Thyroid gland (tissue), 4 donors: ENCODE results near the gene LDLR. TPM values are rescaled to one million over a fixed set of nuclear protein-coding genes. Genes with fewer than 3 reads are reported as not detected.
"Not testable (repeated sequence)": the region's sequence is repeated elsewhere in the genome, so short reads cannot be mapped to it uniquely, and the experiment has no call there.

Source experiments
- DNase-seq, 2 donors: peaks; one replicate each; pipeline ENCODE4 v3.0.0-alpha.2; 2019
- H3K27ac ChIP-seq, 3 donors: fragments of 200-600 bp; sonication (generic); 1 replicate in 2 of 3; 2 replicates in 1 of 3; pipeline ENCODE4 v1.5.1; 2016 to 2019; ENCODE audit warnings: mild to moderate bottlenecking in 1 of 3, moderate library complexity in 1 of 3
- H3K27me3 ChIP-seq: fragments of 200-600 bp; sonication (generic); one replicate; pipeline ENCODE4 v1.5.1; 2019
- H3K36me3 ChIP-seq, 2 donors: fragments of 200-600 bp; sonication (generic); one replicate each; pipeline ENCODE4 v1.5.1; 2016 to 2019
- H3K4me1 ChIP-seq, 2 donors: fragments of 200-600 bp; sonication (generic); one replicate each; pipeline ENCODE4 v1.5.1; 2017 to 2019
- H3K4me3 ChIP-seq, 3 donors: fragments of 200-600 bp; sonication (generic); replicated peaks in 1 of 3; 1 replicate in 2 of 3; 2 replicates in 1 of 3; pipeline ENCODE4 v1.5.1; 2016; ENCODE audit warnings: mild to moderate bottlenecking in 1 of 3
- H3K9me3 ChIP-seq: fragments of 200-600 bp; sonication (generic); one replicate; pipeline ENCODE4 v1.5.1; 2017
- POLR2A ChIP-seq, 2 donors: fragments of 450-650 bp; IDR thresholded peaks; one replicate each; pipeline ENCODE4 v1.6.1; 2017; ENCODE audit warnings: antibody characterized with exemption in 2 of 2, mild to moderate bottlenecking in 2 of 2, moderate library complexity in 1 of 2
- WGBS, 2 donors: methylation state at CpG; one replicate each; pipeline ENCODE4 v1.1.5; 2017; 5-methylcytosine and 5-hydroxymethylcytosine counted together
- intact Hi-C: fragments of 100-400 bp; cut with DNase I; formaldehyde crosslinking; loops from one replicate; pipeline ENCODE4 v1.15.1; 2023
- total RNA-seq, 4 donors: library from RNA; depleted of rRNA; stranded (reverse); fragments of >200 nt; gene quantifications; one replicate each; pipeline ENCODE4 v1.2.3, GENCODE V29; 2016
- TF ChIP-seq, protein P1 (sequence below), 6 experiments: fragments of 200-600 bp in 3 of 6; fragments of 450-650 bp in 3 of 6; sonication (generic) in 3 of 6; IDR thresholded peaks; one replicate each; pipeline ENCODE4 v1.5.1; 2016 to 2019; ENCODE audit warnings: antibody characterized with exemption in 6 of 6, mild to moderate bottlenecking in 2 of 6, inconsistent platforms in 1 of 6, moderate library complexity in 1 of 6

Gene LDLR
- total RNA-seq, 4 donors from 2014 or later, result 8.7 to 39.1 (median 20.3) TPM

DNA sequence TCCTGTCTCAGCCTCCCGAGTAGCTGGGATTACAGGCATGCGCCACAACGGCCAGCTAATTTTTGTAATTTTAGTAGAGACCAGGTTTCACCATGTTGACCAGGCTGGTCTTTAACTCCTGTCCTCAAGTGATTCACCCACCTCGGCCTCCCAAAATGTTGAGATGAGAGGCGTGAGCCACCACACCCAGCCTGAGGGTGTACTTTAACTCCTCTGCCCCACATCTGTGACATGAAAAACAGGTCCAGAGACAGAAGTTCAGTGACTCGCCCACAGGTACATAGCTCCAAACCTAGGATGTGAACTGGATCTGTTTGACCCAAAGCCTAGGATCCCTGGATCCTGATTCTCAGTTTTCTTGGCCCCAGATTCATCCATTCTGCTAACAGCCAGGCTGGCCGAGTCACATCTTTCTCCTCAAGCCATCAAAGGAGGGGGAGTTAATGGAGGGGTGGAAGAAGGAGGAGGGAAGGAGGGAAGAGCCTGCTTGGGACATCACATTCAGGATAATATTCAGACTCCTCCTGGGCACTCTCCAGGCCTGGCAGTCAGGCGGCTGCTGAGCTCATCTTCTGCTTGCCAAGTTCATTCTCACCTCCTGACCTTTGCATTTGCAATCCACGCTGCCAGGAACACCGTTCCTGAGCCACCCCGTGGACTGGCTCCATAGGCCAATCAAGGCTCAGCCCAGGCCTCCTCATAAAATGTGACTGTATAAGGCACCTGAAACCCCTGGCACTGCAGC is 63.2 kb downstream of the LDLR start:
- Histone ChIP-seq H3K9me3 (no peaks in the 10 kb centered on the region), H3K36me3 (no peaks in the 10 kb centered on the region), H3K4me1 (peaks cover 13 to 23% of the 10 kb centered on the region in 2 donors), H3K4me3 (no peak overlapping the region), H3K27me3 (no peaks in the 10 kb centered on the region), H3K27ac (peak overlapping the region in 2 of 3 donors; percentile 50 to 55)
- intact Hi-C loops, result no loop called here
- peak in 1 of 2 donors; percentile 19 for DNase-seq
- 77 to 82% methylated on average over 11 of the region's 11 CpGs for WGBS, 2 donors
- TF ChIP-seq POLR2A (IDR thresholded peaks at IDR 0.05), result no peak
- TF ChIP-seq, protein P1, sequence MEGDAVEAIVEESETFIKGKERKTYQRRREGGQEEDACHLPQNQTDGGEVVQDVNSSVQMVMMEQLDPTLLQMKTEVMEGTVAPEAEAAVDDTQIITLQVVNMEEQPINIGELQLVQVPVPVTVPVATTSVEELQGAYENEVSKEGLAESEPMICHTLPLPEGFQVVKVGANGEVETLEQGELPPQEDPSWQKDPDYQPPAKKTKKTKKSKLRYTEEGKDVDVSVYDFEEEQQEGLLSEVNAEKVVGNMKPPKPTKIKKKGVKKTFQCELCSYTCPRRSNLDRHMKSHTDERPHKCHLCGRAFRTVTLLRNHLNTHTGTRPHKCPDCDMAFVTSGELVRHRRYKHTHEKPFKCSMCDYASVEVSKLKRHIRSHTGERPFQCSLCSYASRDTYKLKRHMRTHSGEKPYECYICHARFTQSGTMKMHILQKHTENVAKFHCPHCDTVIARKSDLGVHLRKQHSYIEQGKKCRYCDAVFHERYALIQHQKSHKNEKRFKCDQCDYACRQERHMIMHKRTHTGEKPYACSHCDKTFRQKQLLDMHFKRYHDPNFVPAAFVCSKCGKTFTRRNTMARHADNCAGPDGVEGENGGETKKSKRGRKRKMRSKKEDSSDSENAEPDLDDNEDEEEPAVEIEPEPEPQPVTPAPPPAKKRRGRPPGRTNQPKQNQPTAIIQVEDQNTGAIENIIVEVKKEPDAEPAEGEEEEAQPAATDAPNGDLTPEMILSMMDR (IDR thresholded peaks at IDR 0.05), result no peak

DNA sequence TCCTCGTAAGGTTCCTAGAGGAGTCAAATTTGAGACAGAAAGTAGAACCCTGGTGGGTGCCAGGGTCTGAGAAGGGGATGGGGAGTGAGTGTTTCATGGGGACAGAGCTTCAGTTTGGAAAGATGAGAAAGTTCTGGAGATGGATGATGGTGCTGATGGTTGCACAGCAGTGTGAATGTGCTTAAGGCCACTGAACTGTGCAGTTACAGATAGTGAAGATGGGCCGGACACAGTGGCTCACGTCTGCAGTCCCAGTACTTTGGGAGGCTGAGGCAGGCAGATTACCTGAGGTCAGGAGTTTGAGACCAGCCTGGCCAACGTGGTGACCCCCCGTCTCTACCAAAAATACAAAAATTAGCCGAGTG is 65.4 kb downstream of the LDLR start:
- Histone ChIP-seq H3K36me3 (no peaks in the 10 kb centered on the region), H3K27me3 (no peaks in the 10 kb centered on the region), H3K9me3 (no peaks in the 10 kb centered on the region), H3K4me3 (no peak overlapping the region), H3K27ac (no peak overlapping the region), H3K4me1 (peaks cover 27 to 29% of the 10 kb centered on the region in 2 donors)
- no peak for DNase-seq
- intact Hi-C loops, result no loop called here
- no peak for TF ChIP-seq POLR2A (IDR thresholded peaks at IDR 0.05)
- WGBS, 2 donors, result 33 to 38% methylated on average over 3 to 6 of the region's 6 CpGs

- WGBS, 2 donors, result 0 to 3% methylated on average over 8 to 30 of the region's 50 CpGs
- intact Hi-C loops, result no loop called here
- Histone ChIP-seq H3K4me3 (peak within 1 kb of the TSS; percentile 19 to 40 (median 33)), H3K36me3 (no peaks in the 10 kb centered on the region), H3K4me1 (peaks cover 27 to 29% of the 10 kb centered on the region in 2 donors), H3K27ac (peak within 1 kb of the TSS; percentile 22 to 94 (median 83)), H3K9me3 (no peaks in the 10 kb centered on the region), H3K27me3 (no peaks in the 10 kb centered on the region)
- TF ChIP-seq POLR2A (IDR thresholded peaks at IDR 0.05), result peak in 1 of 2 donors; percentile 72
- TF ChIP-seq, protein P1 (IDR thresholded peaks at IDR 0.05), result no peak
- DNase-seq, result peak; percentile 95
These were observed 66.3 kb downstream of the LDLR start, which contains the start of gene SPC24 for GRCh38 chr19:11155373-11156120. Gene SPC24 (minus strand): TSS chr19:11155782. CDS start chr19:11155776, 6 bp downstream.

DNA sequence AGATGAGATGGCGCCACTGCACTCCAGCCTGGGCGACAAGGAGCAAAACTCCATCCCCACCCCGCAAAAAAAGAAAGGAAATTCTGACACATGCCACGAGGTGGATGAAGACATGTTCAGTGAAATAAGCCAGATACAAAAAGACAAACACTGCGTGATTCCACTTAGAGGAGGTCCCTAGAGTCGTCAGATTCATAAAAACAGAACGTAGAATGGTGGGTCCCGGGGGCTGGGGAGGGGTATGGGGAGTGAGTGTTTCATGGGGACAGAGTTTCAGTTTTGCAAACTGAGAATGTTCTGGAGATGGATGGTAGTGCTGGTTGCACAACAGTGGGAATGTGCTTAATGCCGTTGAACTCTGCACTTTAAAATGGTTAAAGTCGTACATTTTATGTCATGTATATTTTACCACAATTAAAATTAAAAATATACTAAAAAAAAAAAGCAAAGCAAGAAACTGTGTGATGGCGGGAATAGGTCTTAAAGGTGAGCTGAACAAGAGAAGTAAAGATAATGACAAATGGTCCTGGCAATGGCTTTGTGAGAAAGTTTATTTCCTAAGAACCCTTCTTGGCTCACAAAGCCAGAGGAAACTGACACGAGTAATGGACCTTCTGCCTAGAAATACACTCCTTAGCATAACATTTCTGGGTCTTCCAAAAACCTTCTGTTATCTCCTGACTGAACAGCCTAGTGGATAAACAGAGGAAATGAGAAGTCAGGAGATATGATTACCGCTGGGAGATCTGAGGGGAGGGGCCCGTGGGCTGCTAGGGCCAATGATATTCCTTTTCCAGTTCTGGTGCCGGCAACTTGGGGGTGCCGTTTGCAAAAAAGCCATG is 70.6 kb downstream of the LDLR start:
- H3K4me1 ChIP-seq, result peaks cover 27 to 31% of the 10 kb centered on the region in 2 donors
- TF ChIP-seq, protein P1 (IDR thresholded peaks at IDR 0.05), result no peak
- TF ChIP-seq POLR2A (IDR thresholded peaks at IDR 0.05), result no peak
- no peak for DNase-seq
- intact Hi-C loops, result no loop called here
- H3K27ac ChIP-seq, result peak overlapping the region; percentile 15 to 94 (median 44)
- 58 to 62% methylated on average over 16 of the region's 16 CpGs for WGBS, 2 donors
- H3K27me3 ChIP-seq, result no peaks in the 10 kb centered on the region
- no peaks in the 10 kb centered on the region for H3K36me3 ChIP-seq
- no peaks in the 10 kb centered on the region for H3K9me3 ChIP-seq
- no peak overlapping the region for H3K4me3 ChIP-seq

DNA sequence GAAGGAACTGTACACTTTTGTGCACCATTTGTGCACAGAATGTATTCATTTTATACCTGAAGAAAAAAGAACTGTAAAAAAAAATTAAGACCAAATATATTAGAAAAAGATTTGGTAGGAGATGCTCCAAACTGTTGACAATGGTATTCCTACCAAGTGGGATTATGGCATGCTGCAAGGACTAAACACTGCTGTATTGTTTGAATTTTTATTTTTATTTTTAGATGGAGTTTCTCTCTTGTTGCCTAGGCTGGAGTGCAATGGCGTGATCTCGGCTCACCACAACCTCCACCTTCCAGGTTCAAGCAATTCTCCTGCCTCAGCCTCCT is 71.1 kb downstream of the LDLR start:
- H3K9me3 ChIP-seq, DNase-seq, H3K36me3 ChIP-seq, intact Hi-C loops, H3K4me3 ChIP-seq, H3K27me3 ChIP-seq: not testable (repeated sequence)
- 96 to 97% methylated on average over 2 of the region's 2 CpGs for WGBS, 2 donors
- peaks cover 23 to 30% of the 10 kb centered on the region in 2 donors for H3K4me1 ChIP-seq
- H3K27ac ChIP-seq, result peak overlapping the region in 1 of 3 donors; percentile 15
